Brain pericyte (primary cell): ENCODE measurements around the gene SRP68.
"Not testable (repeated sequence)": the region's sequence is repeated elsewhere in the genome, so short reads cannot be mapped to it uniquely, and the experiment has no call there.

Experiments
- DNase-seq: peaks from one replicate; pipeline ENCODE4 v3.0.0-alpha.2; 2012; ENCODE audit warnings: low read depth, low spot score

Gene SRP68

GRCh38 chr17:76046064-76046463, 26.3 kb downstream of the SRP68 start:
- DNase-seq, result no peak

- not testable (repeated sequence) for DNase-seq
Measured at GRCh38 chr17:76044475-76045007, 27.8 kb downstream of the SRP68 start.

- DNase-seq, result not testable (repeated sequence)
Measured at GRCh38 chr17:76042868-76043267, 29.4 kb downstream of the SRP68 start.

GRCh38 chr17:76040376-76040775, 31.9 kb downstream of the SRP68 start:
- DNase-seq, result no peak

GRCh38 chr17:76039121-76039520, 33.2 kb downstream of the SRP68 start:
- DNase-seq, result no peak

- no peak for DNase-seq
Measured at GRCh38 chr17:76038050-76038449, 34.3 kb downstream of the SRP68 start.

GRCh38 chr17:76036497-76037261, 35.6 kb downstream of the SRP68 start:
- no peak for DNase-seq

- DNase-seq, result no peak
Measured at GRCh38 chr17:76034428-76035350, 37.6 kb downstream of the SRP68 start.

GRCh38 chr17:76033139-76033538, 39.2 kb downstream of the SRP68 start:
- no peak for DNase-seq

GRCh38 chr17:76032780-76033108, 39.6 kb downstream of the SRP68 start:
- DNase-seq, result no peak

GRCh38 chr17:76032073-76032779, 40.1 kb downstream of the SRP68 start:
- DNase-seq, result no peak

GRCh38 chr17:76027159-76027839, 45.0 kb downstream of the SRP68 start, which contains the start of gene EVPL:
Gene EVPL, minus strand, starts transcription at chr17:76027306. Its CDS starts 108 bp downstream, at chr17:76027198.
- DNase-seq, result no peak

GRCh38 chr17:76026714-76027158, 45.6 kb downstream of the SRP68 start:
- DNase-seq, result no peak

- no peak for DNase-seq
Measured at GRCh38 chr17:76025294-76025693, 47.0 kb downstream of the SRP68 start.

GRCh38 chr17:76024353-76024752, 48.0 kb downstream of the SRP68 start:
- no peak for DNase-seq

- DNase-seq, result no peak
Measured at GRCh38 chr17:76023900-76024237, 48.4 kb downstream of the SRP68 start.

- DNase-seq, result no peak
Measured at GRCh38 chr17:76022973-76023899, 49.1 kb downstream of the SRP68 start.

- no peak for DNase-seq
Measured at GRCh38 chr17:76022285-76022684, 50.0 kb downstream of the SRP68 start.

- no peak for DNase-seq
Measured at GRCh38 chr17:76019833-76020467, 52.4 kb downstream of the SRP68 start.

GRCh38 chr17:76018801-76019200, 53.5 kb downstream of the SRP68 start:
- DNase-seq, result no peak
